GM21360 (cell line): ENCODE measurements around the gene ZNRF4.

Source experiments
- ATAC-seq: cut with Tn5 transposase; IDR thresholded peaks from one replicate; pipeline ENCODE4 v1.9.1; 2021; ENCODE audit warnings: mild to moderate bottlenecking, moderate library complexity; ENCODE audit not compliant: unreplicated experiment

The ZNRF4 gene

GRCh38 chr19:5501907-5502306 is 46.7 kb downstream of the ZNRF4 start:
- no peak for ATAC-seq

GRCh38 chr19:5503598-5503997 is 48.4 kb downstream of the ZNRF4 start:
- ATAC-seq: no peak

- ATAC-seq: no peak
Measured at GRCh38 chr19:5504114-5504513, 48.9 kb downstream of the ZNRF4 start.
